DMS53 treated with DMSO at 0.1 percent for 48 hours (cell line): ENCODE data around the gene RPA3.

Experiments used
- DNase-seq: peaks from one replicate; lab custom pipeline; 2025; ENCODE audit not compliant: unreplicated experiment; lab: John Stamatoyannopoulos, UW

RPA3 gene

GRCh38 chr7:7718492-7718891, at the start of gene RPA3:
Gene RPA3, minus strand, starts transcription at chr7:7718607. Its CDS starts 78,189 bp downstream, at chr7:7640418.
- DNase-seq = peak; percentile 37

GRCh38 chr7:7766671-7767070, 48.3 kb upstream of the RPA3 start:
- DNase-seq = no peak

GRCh38 chr7:7765422-7765821, 47.0 kb upstream of the RPA3 start:
- DNase-seq = no peak

DNA sequence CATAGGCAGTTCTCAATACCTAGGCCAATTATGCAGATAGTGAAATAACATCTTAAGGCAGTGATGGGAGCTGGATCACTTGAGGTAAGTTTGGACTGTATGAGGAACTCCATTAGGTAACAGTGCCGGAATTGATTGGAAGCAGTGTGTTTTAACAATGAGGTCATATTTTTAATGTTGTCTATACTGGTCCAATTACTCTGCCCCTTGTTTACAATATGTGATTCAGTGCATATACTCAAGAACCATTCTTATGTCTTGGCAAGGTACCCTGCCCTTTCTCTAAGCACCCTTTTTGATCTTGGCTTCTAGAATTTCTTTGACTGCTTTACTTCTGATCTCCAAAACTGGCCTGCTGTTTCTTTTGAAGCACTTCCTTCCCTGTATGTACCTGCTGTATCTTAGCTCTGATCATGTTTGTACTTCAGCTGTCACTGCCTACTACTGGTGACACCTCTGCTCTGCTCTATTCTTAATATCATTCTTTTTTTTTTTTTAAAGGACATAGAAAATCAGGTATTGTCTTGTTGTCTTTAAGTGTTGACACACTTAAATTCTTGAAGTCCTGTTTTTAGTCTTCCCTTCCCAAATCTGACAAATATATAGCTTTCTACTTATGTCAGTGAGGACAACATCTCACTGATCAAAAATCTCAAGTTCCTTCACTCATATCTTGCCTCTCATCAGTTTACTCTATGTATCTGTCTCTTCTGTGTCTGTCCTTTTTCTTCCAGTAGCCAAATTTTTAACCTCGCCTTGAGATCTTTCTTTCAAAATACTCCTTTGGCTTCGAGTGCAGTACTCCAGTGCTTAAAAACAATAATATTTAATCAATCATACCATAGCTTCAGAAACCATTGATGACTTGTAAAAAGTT, 46.4 kb upstream of the RPA3 start:
- peak; percentile 33 for DNase-seq

- DNase-seq = peak; percentile 21
Observed at GRCh38 chr7:7761974-7762779, 43.8 kb upstream of the RPA3 start.

GRCh38 chr7:7761340-7761973, 43.0 kb upstream of the RPA3 start:
- DNase-seq = peak; percentile 43

DNA sequence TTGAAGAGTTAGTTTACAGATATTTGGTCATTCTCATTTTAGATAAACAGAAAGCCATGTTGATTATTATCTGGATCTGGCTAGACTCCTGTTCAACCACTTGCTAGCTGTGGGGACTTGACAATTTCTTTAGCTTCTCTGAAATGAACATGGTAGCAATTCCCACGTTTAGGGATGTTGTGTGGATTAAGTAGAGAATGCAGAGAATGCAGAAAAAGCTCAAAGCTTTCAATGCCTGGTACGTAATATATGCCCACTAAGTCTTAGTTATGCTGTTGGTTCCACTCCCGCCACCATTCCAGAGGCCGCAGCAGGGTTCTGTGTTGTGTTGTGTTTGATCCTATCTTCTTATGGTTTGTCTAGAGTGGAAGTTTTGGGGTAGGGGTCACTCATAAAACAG, 39.2 kb upstream of the RPA3 start:
- DNase-seq = no peak

DNA sequence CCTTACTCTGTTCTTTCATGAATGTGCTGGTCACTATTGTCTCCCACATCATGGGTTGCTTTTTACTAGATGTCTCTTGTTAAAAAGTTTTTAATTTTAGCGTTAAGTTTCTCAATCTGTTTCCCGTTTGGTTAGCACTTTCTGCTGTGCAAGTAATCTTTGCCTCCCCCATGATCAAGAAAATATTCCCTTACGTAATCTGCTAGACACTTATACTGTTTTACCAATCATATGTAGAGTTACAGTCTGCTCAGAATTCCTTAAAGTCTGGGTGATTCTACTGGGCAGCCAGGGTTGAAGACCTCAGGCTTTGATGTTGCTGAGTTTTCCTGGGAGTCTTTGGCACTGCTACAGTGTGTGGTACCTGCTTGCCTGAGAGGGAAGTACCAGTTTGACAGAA, 38.2 kb upstream of the RPA3 start:
- no peak for DNase-seq

GRCh38 chr7:7751243-7752092, 33.1 kb upstream of the RPA3 start:
- DNase-seq = no peak

GRCh38 chr7:7750571-7751242, 32.3 kb upstream of the RPA3 start:
- no peak for DNase-seq

GRCh38 chr7:7746458-7746857, 28.1 kb upstream of the RPA3 start:
- DNase-seq = no peak

GRCh38 chr7:7745966-7746365, 27.6 kb upstream of the RPA3 start:
- no peak for DNase-seq

DNA sequence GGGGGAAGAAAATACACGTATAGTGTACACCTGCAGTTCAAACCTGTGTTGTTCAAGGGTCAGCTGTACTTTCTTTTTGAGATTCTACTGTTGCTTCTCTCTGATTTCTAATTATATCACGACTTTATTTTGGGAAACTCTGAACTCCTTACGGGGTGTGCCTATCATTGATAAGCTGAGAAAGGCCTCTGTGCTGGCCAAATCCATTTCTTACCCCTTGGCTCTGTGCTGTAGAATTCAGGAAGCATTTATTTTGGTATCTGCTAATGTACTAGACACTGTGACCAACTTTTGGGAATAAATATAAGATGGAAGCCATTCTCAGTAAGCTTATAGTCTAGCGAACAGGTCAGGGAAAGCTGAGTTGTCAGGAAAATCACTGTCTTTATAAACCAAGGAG, 26.9 kb upstream of the RPA3 start:
- DNase-seq = no peak

- no peak for DNase-seq
Observed at GRCh38 chr7:7742223-7742622, 23.8 kb upstream of the RPA3 start.

DNA sequence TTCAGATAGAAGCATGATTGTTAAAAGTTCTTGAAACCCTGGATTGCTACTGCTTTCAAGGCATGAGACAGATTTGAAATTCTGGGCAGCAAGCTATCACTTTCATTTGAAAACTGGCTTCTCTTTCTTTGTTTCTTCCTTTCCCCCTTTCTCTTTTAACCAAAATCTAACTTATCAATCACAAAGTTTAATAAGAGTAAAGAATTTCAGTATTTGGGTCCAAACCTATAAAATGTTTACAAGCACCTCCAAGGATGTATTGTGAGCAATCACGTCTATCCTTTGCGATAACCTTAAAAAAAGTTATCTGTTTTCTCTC, 21.6 kb upstream of the RPA3 start:
- no peak for DNase-seq

- DNase-seq = no peak
Observed at GRCh38 chr7:7739204-7740036, 21.0 kb upstream of the RPA3 start.

DNA sequence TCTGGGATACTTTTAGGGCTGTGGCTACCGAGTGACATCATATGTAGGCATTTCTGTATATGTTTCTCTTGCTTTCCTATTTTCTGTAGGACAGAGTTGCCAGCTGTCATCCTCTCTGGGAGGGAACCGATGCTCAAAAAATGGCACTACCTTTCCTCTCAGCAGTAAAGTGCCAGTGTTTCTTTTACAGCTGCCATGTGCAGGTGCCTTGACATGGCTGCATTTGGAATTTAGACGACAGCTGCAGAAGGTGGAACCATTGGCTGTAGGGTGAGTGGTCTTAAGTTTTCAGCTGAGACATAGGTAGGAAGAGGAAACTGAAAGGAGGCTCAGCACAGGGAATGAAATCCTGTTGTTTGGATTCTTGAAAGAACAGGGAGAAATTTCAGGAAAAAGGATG, 20.2 kb upstream of the RPA3 start:
- no peak for DNase-seq

- DNase-seq = no peak
Observed at GRCh38 chr7:7738177-7738576, 19.8 kb upstream of the RPA3 start.

DNA sequence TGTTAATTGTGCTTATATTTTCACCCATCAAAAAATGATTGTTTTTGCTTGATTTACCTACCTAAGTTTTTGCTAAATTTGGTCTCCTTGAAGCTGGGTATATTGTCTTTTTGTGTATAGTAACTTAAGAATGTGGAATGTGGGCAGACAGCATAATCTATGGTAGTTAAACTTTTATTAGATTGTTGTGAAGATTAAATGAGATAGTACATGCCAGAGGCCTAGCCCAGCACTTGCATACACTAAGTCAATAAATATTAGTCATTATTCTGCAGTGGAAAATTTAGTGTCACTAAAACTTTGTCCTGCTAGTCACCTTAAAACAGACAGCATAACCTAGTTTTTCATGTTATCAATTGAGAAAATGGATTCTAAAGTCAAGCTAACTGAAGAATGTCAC, 19.3 kb upstream of the RPA3 start:
- DNase-seq = no peak

DNA sequence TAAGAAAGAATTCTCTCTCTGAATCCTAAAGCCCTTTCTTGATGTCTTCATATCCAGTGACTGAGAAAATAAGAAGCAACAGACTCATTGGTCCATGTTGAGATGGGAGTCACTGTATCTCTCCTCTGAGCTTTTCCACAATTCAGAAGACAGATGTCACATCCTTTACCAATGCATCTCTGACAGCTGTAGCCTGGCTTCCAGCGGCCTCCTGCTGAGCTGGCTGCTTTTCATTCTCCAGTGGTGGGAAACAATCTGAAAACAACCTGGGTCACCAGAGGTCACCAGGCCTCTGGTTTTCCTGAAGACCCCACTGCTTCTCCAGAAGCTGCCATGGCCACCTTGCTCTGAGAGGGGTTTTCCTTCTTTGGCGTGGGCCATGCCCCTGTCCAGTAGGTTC, 18.3 kb upstream of the RPA3 start:
- DNase-seq = no peak
